Activated naive CD4-positive, alpha-beta T cell (primary cell): ENCODE results near the gene COL1A1.

Experiments used
- DNase-seq, 4 experiments: peaks; one replicate each; lab custom pipeline; 2025; lab: John Stamatoyannopoulos, UW

The COL1A1 gene

GRCh38 chr17:50213026-50214022 lies 11.9 kb upstream of the COL1A1 start:
- no peak for DNase-seq

GRCh38 chr17:50212121-50212843 lies 10.9 kb upstream of the COL1A1 start:
- DNase-seq, result no peak

DNA sequence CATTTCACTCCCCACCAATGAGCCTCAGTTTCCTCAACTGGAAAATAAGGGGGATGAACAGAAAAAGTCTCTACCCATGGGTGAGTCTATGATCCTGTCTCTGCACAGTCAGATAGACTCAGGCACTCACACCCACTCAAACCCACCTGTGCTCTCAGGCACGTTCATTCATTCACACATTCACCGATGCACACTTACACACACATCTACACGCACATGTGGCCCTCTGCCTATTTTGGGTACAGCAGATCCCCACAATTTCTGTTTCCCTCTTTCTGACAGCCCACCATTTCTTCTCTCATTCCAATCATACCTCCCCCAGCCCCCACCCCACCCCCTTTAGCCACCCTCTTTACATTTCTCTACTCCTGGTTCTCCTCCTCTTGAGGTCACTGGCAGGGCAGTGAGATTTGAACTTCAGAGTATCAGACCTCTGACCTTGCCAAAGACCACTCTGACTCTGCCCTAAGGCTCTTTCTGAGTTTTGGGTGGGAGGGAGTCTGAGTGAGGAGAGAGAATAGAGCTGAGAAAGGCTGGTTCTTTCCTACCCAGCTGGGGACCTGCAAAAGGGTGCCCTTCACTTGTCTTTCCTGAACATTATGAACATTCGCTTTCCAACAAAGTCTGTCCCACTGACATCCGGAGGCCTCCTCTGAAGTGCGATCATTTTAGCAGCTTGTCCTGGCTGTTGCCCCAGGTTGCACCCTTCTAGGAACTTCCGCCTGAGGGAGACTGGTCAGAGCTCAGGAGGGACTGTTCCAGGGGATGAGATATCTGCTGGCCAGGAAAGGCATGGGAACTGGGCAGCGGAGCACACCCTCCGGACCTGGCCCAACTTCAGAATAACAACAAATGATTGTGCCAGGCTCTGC lies 10.1 kb upstream of the COL1A1 start:
- DNase-seq, result no peak

DNA sequence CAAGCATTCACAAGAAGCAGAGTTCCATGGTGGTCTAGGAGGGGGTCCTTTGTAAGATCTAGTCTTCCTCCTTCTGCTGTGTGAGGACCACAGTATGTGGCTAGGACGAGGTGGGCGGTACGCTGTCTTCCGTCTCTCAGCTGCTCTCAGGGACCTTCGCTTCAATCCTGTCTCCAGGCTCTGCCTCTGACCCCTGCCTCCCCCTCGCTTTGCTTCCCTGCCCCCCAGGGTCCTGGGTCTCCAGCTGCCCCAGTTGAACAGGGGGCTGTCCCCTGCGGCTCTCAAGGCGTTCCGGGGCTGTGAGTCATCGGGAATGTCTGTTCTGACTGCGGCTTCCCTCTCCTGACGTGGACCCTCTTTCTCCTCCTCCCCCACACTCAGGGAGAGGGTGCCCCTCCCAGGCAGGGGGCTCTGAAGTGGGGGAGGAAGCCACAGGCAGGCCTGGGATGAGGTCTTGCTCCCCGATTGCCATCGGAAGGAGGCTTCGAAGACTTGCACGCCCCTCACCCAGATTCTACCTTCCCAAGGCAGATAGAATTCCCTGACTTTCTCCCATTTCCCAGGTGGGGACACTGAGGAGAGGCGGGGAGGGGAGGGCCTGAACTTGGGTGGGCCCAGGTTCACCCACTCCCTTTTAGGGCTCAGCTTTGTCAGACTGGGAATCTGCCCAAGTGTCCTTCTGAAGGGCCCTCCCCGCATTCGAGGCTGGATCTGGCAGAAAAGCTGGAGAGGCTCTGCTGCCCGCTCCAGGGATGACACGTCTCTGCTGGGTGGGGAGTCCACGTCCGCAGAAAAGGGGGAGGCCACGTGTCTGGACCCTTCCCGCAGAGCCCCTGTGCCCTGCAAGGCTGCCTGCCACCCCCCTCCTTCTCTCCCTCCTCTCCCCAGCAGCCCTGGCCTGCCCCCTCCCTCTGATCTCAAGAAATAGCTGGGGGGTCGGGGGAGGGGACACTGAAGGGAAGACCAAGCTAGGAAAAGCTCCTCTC lies 9.1 kb upstream of the COL1A1 start:
- DNase-seq, result no peak

DNA sequence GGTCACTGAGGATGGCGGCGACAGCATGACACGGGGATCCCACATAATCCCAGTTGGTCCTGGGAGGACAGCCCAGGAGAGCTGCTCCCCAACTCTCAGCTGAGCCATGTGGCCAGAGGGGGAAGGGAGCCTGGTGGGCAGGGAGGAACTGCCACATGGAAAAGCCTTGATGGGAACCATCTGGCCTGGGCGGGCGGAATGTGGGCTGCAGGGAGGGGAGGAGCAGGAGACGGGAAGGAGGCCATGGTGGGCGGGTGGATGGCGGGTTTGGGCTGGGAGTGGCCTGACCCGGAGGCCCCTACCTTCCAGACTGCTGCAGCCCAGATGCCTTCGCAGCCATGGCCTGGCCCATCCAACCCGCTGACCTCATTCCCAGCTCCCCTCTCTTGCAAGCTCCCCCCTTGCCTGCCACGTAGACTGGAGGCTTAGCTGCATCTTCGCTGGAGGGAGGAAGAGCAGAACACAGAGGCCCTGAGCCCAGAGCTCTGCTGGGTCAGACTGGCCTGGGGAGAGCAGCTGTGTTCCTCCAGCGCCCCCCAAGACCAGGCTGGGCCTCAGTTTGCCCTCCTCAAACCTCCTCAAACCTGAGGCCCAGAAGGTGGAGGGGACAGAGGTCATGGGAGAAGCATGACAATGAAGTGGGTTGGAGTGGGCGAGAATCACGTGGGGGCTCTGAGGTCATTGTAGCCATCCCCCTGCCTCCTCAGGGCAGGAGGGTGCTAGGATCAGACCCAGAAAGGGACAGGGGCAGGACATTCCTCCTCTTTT lies 8.2 kb upstream of the COL1A1 start:
- no peak for DNase-seq

DNA sequence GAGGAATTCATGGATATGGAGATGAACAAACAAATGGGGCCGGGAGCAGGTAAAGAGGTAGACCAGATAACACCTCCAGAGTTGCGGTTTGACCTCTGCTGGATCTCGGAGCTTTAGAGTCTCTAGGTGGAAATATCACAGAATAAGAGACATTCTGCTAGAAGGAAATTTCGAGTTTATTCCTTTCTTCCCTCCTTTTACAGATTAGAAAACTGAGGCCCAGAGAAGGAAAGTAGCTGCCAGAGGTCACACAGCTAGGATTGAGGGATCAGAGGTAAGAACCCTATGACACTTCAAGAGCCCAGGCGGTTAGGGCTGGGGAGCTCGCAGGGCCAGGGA lies 7.7 kb upstream of the COL1A1 start:
- DNase-seq, result no peak

GRCh38 chr17:50208611-50209061 lies 7.2 kb upstream of the COL1A1 start:
- DNase-seq, result no peak

DNA sequence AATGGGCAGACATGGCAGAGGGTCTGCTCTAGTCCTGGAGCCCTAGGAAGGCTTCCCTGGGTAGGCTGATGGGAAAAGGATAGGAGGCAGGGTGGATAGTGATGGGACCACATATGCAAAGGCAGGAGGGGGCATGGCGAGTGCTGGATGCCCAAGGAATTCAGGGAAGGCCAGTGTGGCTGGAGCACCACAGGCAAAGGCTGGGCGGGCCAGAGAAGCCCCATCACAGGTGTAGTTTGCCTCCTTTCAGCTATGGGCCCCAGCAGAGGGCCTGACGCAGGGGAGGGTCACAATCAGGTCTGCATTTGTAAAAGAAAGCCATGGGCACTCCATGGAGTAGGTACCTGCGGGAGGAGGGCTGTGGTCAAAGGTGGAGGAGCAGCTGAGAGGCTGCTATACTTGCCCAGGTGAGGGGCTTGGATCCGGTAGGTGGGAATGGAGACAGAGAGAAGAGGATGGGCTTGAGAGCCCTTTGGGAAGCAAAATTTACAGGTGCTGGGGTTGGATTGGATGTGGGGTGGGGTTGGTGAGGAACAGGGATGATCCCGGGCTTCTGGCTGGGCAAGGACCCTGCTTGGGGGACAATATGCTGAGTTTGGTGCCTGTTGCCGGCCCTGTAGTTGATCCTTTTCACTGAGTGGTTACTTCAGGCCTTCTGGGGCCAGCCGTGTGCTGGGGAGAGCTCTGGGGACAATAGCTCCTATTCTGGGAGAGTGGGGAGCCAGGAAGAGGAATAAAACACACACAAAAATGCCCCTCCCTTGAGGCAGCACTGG lies 6.5 kb upstream of the COL1A1 start:
- no peak for DNase-seq

DNA sequence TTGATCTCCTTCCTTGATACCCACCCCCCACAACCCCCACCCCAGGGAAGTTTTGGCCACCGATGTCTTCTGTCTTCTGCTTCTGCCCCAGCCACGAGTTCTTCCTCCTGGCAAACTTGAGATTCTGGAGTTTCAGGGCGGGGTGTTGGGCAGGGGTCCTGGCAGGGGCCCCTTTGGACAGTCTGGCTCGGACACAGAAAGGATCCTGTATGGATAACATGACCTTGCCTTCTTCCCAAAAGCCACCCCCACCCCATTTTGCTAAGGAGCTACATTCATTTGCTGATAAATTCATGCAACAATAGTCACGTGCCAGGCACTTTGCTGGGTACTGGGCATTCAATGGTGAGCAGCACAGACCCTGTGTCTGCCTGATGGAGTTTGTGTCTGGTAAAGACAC lies 5.9 kb upstream of the COL1A1 start:
- no peak for DNase-seq

- DNase-seq, result no peak
Observed at GRCh38 chr17:50206604-50207293, 5.3 kb upstream of the COL1A1 start.

DNA sequence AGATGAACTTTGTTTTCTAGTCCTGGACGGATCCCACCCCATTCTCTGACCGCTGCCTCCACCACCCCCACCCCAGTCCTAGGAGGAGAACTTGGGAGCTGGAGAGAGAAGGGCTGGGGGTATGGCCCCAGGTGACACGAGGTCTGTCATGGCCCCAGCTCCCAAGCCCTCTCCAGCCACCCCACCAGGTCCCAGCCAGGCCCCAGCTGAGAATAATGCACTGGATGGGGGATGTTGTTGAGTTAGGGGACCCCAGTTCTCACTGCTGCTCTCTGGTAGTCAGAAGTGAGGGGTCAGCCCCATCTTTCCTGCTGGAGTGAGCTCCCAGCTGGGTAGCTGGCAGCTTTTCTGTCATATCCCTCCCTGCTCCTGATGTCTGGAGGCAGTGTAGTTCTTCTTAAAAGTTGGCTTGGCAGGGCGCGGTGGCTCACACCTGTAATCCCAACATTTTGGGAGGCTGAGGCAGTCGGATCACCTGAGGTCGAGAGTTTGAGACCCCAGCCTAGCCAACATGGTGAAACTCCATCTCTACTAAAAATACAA lies 4.6 kb upstream of the COL1A1 start:
- DNase-seq, result no peak

- no peak for DNase-seq
Observed at GRCh38 chr17:50205111-50205962, 3.9 kb upstream of the COL1A1 start.

DNA sequence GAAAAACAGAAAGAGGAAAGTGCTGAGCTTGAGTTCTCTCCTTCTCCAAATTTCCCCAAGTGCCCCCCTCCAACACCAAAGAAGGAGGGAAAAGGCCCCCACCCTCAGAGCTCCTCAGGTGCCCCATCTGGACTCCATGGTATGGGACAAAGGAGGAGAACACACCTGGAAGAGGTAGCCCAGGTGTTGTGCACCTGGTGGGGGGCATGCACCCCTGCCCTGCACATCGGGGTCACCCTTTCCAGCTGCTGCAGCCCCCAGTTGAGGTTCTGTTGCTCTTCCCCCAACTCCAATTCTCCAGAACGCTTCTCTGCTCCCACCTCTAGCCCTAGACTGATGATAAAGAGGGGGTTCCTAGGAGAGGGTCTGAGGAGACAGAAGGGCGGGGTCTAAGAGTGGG lies 3.0 kb upstream of the COL1A1 start:
- DNase-seq, result no peak

DNA sequence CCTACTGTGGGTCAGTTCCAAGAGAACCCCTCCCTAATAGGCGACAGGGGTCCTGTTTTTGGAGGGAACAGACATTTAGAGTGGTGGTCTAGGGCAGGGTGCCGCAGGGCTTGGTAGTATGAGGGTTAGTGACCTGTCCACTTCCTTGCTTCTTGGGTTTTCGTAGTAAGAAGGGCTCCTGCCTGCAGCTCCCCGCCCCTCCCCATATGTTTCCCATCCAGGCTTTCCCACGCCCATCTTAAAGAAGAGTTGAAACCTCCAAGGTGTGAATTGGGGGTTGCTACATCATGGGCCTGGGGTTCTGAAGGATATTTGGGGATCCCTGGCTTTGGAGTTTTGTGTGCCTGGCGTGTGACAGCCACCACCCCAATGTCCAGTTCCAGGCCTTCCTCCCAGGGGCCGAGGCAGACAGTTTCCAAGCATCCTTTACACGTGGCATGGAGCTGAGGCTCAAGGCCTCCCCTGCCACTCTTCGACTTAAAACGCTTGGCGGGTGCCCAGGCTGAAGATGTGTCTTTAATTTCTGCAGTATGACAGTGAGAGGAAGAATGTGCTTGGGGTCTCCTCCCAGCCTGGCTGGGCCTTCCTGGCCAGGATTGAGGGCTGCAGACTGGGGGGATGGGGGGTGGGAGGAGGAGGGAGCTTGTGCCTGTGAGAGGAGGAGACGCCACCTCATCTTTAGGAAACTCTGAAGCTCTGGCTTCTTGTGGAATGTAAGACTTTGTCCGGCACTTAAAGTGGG lies 2.3 kb upstream of the COL1A1 start:
- DNase-seq, result no peak

- DNase-seq, result no peak
Observed at GRCh38 chr17:50203086-50203485, 1.7 kb upstream of the COL1A1 start.

- DNase-seq, result peak; percentile 58 to 76 (median 60)
Observed at GRCh38 chr17:50200457-50201275, 765 bp downstream of the COL1A1 start.
